Adrenal gland (tissue), 5 donors: Measurements from ENCODE around the gene CGNL1.

Experiments
- CTCF ChIP-seq, 6 experiments: fragments of 450-650 bp in 4 of 6; fragments of 200-600 bp in 2 of 6; sonication (generic) in 1 of 6; IDR thresholded peaks; 1 replicate in 5 of 6; 2 replicates in 1 of 6; pipeline versions ENCODE4 v1.5.1 to v1.8.0; 2016 to 2021; ENCODE audit warnings: antibody characterized with exemption in 6 of 6, mild to moderate bottlenecking in 2 of 6, moderate library complexity in 1 of 6
- POLR2A ChIP-seq, 2 donors: fragments of 450-650 bp; IDR thresholded peaks; one replicate each; pipeline ENCODE4 v1.6.1; 2017; ENCODE audit warnings: antibody characterized with exemption in 2 of 2, mild to moderate bottlenecking in 2 of 2, moderate library complexity in 1 of 2
- donor health status: DM: no; HTN: no; CAD: no.

DNA sequence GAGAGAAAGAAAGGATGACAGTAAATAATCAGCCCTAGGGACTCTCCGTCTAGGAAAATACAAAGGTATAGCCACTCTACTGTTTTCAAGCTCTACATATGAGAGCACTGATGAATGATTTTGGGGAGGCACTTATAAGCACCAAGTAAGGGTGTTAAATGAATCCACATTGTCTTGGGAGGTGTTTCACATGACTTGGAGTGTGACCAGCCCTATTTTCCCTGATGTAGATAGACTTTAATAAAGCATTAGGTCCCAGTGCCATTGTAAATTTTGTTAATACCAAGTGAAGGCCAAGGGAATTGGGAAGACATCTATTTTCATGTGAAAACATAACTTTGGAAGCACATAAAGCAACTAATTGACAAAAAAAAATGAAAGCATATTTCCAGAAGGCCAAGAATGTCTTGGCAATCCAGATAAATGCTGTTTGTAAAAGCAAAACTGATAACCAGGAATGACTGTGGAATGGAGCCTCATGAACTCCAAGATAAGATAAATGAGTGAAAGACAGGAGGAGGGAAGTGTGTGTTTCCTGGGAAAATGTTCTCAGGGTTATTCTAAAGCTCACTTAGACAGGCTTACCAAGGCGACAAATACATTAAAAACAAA lies 119.4 kb downstream of the CGNL1 start:
- TF ChIP-seq POLR2A (IDR thresholded peaks at IDR 0.05): no peak
- TF ChIP-seq CTCF (IDR thresholded peaks at IDR 0.05): no peak
